HL-60/S4 (cell line): ENCODE data around the gene TEX44.

Source experiments
- in situ Hi-C: fragments of 300-500 bp; cut with MboI; formaldehyde crosslinking; loops from 2 replicates; pipeline ENCODE4 v1.14.3; 2022; ENCODE audit warnings: low sequenced_read_pairs

TEX44 gene

GRCh38 chr2:231604685-231605606 is 12.3 kb downstream of the TEX44 start:
- in situ Hi-C loops, result no loop called here

- in situ Hi-C loops, result no loop called here
Observed at GRCh38 chr2:231605607-231606091, 13.0 kb downstream of the TEX44 start.

- in situ Hi-C loops, result no loop called here
Observed at GRCh38 chr2:231606941-231607340, 14.3 kb downstream of the TEX44 start.

GRCh38 chr2:231611273-231612108 is 18.8 kb downstream of the TEX44 start:
- in situ Hi-C loops, result loop anchor here (5.0 to 10.0 kb wide), 3 partner anchors 61 to 173 kb away; partner anchors contain the start of genes COPS7B, PDE6D and PTMA

GRCh38 chr2:231612109-231612455 is 19.4 kb downstream of the TEX44 start:
- in situ Hi-C loops, result loop anchor here (5.0 to 10.0 kb wide), 3 partner anchors 60 to 173 kb away; partner anchors contain the start of genes COPS7B, PDE6D and PTMA

- in situ Hi-C loops, result loop anchor here (5.0 to 10.0 kb wide), 3 partner anchors 60 to 172 kb away; partner anchors contain the start of genes COPS7B, PDE6D and PTMA
Observed at GRCh38 chr2:231612456-231613330, 20.0 kb downstream of the TEX44 start.

- in situ Hi-C loops, result loop anchor here (5.0 to 10.0 kb wide), 3 partner anchors 59 to 172 kb away; partner anchors contain the start of genes COPS7B, PDE6D and PTMA
Observed at GRCh38 chr2:231613331-231613662, 20.6 kb downstream of the TEX44 start.

- in situ Hi-C loops, result loop anchor here (5.0 to 10.0 kb wide), 3 partner anchors 58 to 171 kb away; partner anchors contain the start of genes COPS7B, PDE6D and PTMA
Observed at GRCh38 chr2:231613663-231614558, 21.2 kb downstream of the TEX44 start.

GRCh38 chr2:231614559-231615057 is 21.9 kb downstream of the TEX44 start:
- in situ Hi-C loops, result loop anchor here (5.0 to 10.0 kb wide), 3 partner anchors 58 to 170 kb away; partner anchors contain the start of genes COPS7B, PDE6D and PTMA

- in situ Hi-C loops, result loop anchor here (10.0 kb wide), 1 partner anchor 170 kb away; the partner anchor contains the start of genes COPS7B and PDE6D
Observed at GRCh38 chr2:231615058-231615671, 22.5 kb downstream of the TEX44 start.

GRCh38 chr2:231616296-231616695 is 23.6 kb downstream of the TEX44 start:
- in situ Hi-C loops, result loop anchor here (10.0 kb wide), 1 partner anchor 169 kb away; the partner anchor contains the start of genes COPS7B and PDE6D

GRCh38 chr2:231617059-231617926 is 24.6 kb downstream of the TEX44 start:
- in situ Hi-C loops, result loop anchor here (10.0 kb wide), 1 partner anchor 168 kb away; the partner anchor contains the start of genes COPS7B and PDE6D

- in situ Hi-C loops, result no loop called here
Observed at GRCh38 chr2:231621051-231621879, 28.6 kb downstream of the TEX44 start.

- in situ Hi-C loops, result no loop called here
Observed at GRCh38 chr2:231622963-231623362, 30.3 kb downstream of the TEX44 start.

- in situ Hi-C loops, result no loop called here
Observed at GRCh38 chr2:231626449-231626848, 33.8 kb downstream of the TEX44 start.

GRCh38 chr2:231627384-231628120 is 34.9 kb downstream of the TEX44 start:
- in situ Hi-C loops, result no loop called here
